K562 (cell line): ENCODE measurements around the gene TMEM92.

ENCODE experiments used
- SMARCC2 ChIP-seq: fragments of 450-650 bp; IDR thresholded peaks from 2 replicates; pipeline ENCODE4 v1.6.1; 2017; ENCODE audit warnings: antibody characterized with exemption, moderate library complexity, mild to moderate bottlenecking, low read depth
- TF ChIP-seq, protein P1 (sequence below), 3 experiments: IDR thresholded peaks in 2 of 3; conservative IDR thresholded peaks in 1 of 3; 2 replicates each; pipeline ENCODE4 v1.5.1; 2011 to 2012; ENCODE audit warnings: low read length in 3 of 3, mild to moderate bottlenecking in 3 of 3, control low read depth in 2 of 3, improper control_type of control experiment in 1 of 3, inconsistent platforms in 1 of 3, low read depth in 1 of 3, mixed read lengths in 1 of 3, moderate library complexity in 1 of 3; ENCODE audit not compliant: insufficient read depth in 2 of 3

DNA sequence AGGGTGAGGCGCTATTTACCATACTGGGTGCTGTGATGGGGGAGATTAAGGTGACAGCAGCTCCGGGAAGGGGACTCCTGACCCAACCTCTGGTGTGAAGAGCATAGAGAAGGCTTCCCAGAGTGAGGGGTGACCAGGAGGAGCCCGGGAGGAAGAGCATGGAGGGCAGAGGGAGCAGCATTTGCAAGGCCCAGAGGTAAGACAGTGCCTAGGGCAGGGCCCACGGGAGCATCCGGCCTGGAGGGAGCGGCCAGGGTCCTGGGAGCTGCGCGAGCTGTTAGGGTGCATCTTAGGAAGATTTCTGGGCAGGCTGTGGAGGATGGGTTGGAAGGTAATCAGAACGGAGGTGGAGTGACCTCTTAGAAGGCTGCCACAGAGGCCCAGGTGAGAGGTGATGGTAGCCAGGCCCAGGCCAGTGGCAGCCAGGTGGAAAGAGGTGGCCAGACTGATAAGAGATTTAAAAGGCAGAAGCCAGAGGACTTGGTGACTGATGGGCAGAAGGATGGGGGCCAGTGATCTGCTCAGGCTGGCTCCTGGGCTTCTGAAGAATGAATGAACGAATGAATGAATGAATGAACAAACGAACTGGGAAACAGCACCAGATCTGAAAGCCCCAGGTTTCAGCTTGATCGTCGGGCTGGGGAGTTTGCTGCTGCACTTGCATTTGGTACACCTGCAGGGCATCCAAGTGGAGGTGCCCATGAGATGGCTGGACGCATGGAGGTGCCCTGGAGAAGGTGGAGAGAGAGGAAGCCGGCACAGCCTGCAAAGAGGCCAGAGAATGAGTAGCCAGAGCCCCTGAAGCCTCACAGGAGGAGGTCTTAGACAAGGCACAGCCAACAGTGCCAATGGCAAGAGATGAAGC lies 13.0 kb upstream of the TMEM92 start:
- TF ChIP-seq, protein P1, sequence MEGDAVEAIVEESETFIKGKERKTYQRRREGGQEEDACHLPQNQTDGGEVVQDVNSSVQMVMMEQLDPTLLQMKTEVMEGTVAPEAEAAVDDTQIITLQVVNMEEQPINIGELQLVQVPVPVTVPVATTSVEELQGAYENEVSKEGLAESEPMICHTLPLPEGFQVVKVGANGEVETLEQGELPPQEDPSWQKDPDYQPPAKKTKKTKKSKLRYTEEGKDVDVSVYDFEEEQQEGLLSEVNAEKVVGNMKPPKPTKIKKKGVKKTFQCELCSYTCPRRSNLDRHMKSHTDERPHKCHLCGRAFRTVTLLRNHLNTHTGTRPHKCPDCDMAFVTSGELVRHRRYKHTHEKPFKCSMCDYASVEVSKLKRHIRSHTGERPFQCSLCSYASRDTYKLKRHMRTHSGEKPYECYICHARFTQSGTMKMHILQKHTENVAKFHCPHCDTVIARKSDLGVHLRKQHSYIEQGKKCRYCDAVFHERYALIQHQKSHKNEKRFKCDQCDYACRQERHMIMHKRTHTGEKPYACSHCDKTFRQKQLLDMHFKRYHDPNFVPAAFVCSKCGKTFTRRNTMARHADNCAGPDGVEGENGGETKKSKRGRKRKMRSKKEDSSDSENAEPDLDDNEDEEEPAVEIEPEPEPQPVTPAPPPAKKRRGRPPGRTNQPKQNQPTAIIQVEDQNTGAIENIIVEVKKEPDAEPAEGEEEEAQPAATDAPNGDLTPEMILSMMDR (IDR thresholded peaks at IDR 0.05 in 2 of 3, conservative IDR thresholded peaks at IDR 0.05 in 1 of 3; ENCODE audit: insufficient read depth in 2 of 3, low read depth in 1 of 3, low read length in 3 of 3): no peak
- TF ChIP-seq SMARCC2: no peak
